Ascending aorta (tissue), 2 donors: ENCODE data around the gene CD300E. TPM values are rescaled to one million over a fixed set of nuclear protein-coding genes. Genes with fewer than 3 reads are reported as not detected.

Source experiments
- DNase-seq, 2 donors: peaks; one replicate each; pipeline ENCODE4 v3.0.0-alpha.2; 2019; ENCODE audit warnings: low spot score in 2 of 2
- H3K27ac ChIP-seq, 2 donors: fragments of 200-600 bp; sonication (generic); one replicate each; pipeline ENCODE4 v1.5.1; 2016 to 2017; ENCODE audit warnings: mild to moderate bottlenecking in 1 of 2
- H3K27me3 ChIP-seq: fragments of 200-600 bp; sonication (generic); one replicate; pipeline ENCODE4 v1.5.1; 2017
- H3K36me3 ChIP-seq, 2 donors: fragments of 200-600 bp; sonication (generic); one replicate each; pipeline ENCODE4 v1.5.1; 2016
- H3K4me1 ChIP-seq, 2 donors: fragments of 200-600 bp; sonication (generic); one replicate each; pipeline ENCODE4 v1.5.1; 2016 to 2017; ENCODE audit warnings: mild to moderate bottlenecking in 1 of 2
- H3K4me3 ChIP-seq, 2 donors: fragments of 200-600 bp; sonication (generic); one replicate each; pipeline ENCODE4 v1.5.1; 2016 to 2017; ENCODE audit warnings: mild to moderate bottlenecking in 1 of 2
- H3K9me3 ChIP-seq, 2 donors: fragments of 200-600 bp; sonication (generic); one replicate each; pipeline ENCODE4 v1.5.1; 2016
- CTCF ChIP-seq, 3 experiments: fragments of 200-600 bp in 2 of 3; fragments of 450-650 bp in 1 of 3; sonication (generic) in 2 of 3; IDR thresholded peaks; one replicate each; pipeline ENCODE4 v1.5.1; 2016 to 2019; ENCODE audit warnings: antibody characterized with exemption in 3 of 3, mild to moderate bottlenecking in 1 of 3, moderate library complexity in 1 of 3
- intact Hi-C: fragments of 100-400 bp; cut with DNase I; formaldehyde crosslinking; loops from one replicate; pipeline ENCODE4 v1.15.1; 2023
- total RNA-seq: library from RNA; depleted of rRNA; stranded (reverse); fragments of >200 nt; gene quantifications from one replicate; pipeline ENCODE4 v1.1.0, GENCODE V29; 2016

Gene CD300E
- total RNA-seq, 1 donor from 2014 or later: 0.21 TPM

- Histone ChIP-seq H3K27me3 (no peaks in the 10 kb centered on the region), H3K9me3 (no peaks in the 10 kb centered on the region), H3K27ac (no peak overlapping the region), H3K4me3 (no peak overlapping the region), H3K36me3 (no peaks in the 10 kb centered on the region), H3K4me1 (no peaks in the 10 kb centered on the region)
- no peak for DNase-seq
- no peak for TF ChIP-seq CTCF (IDR thresholded peaks at IDR 0.05)
- intact Hi-C loops: no loop called here
Measured at GRCh38 chr17:74598346-74599022, 25.1 kb downstream of the CD300E start.

- intact Hi-C loops: no loop called here
- Histone ChIP-seq H3K36me3 (no peaks in the 10 kb centered on the region), H3K27ac (no peak overlapping the region), H3K4me3 (no peak overlapping the region), H3K4me1 (no peaks in the 10 kb centered on the region), H3K9me3 (no peaks in the 10 kb centered on the region), H3K27me3 (no peaks in the 10 kb centered on the region)
- DNase-seq: no peak
- TF ChIP-seq CTCF (IDR thresholded peaks at IDR 0.05): no peak
Measured at GRCh38 chr17:74597069-74597790, 26.3 kb downstream of the CD300E start.

DNA sequence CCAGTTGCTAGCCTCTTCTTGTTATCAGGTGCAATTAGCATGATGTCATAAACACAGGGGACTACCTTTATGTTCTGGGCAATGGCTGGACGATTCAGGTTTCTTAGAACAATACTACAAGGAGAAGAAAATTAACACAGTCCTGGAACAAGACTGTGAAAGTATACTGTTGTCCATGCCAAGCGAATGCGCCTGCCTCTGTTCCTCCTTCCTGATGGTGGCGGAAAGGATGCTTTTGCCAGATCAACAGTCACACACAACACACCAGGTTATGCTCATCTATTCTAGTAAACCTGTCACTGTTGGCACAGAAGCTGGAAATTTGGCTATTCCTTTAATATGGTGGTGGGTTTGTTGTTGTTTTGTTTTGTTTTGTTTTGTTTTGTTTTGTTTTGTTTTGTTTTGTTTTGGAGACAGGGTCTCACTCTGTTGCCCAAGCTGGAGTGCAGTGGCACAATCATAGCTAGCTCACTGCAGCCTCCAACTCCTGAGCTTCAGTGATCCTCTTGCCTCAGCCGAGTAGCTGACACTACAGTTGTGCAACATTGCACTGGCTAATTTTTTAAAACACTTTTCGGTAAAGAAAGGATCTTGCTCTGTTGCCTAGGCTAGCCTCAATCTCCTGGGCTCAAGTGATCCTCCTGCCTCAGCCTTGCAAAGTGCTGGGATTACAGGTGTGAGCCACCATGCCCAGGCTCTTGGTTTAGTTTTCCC, 28.3 kb downstream of the CD300E start:
- H3K4me1 ChIP-seq: no peaks in the 10 kb centered on the region
- intact Hi-C loops: no loop called here
- H3K27me3 ChIP-seq: no peaks in the 10 kb centered on the region
- H3K36me3 ChIP-seq: no peaks in the 10 kb centered on the region
- no peak overlapping the region for H3K27ac ChIP-seq
- no peak overlapping the region for H3K4me3 ChIP-seq
- TF ChIP-seq CTCF (IDR thresholded peaks at IDR 0.05): no peak
- H3K9me3 ChIP-seq: no peaks in the 10 kb centered on the region
- DNase-seq: no peak

DNA sequence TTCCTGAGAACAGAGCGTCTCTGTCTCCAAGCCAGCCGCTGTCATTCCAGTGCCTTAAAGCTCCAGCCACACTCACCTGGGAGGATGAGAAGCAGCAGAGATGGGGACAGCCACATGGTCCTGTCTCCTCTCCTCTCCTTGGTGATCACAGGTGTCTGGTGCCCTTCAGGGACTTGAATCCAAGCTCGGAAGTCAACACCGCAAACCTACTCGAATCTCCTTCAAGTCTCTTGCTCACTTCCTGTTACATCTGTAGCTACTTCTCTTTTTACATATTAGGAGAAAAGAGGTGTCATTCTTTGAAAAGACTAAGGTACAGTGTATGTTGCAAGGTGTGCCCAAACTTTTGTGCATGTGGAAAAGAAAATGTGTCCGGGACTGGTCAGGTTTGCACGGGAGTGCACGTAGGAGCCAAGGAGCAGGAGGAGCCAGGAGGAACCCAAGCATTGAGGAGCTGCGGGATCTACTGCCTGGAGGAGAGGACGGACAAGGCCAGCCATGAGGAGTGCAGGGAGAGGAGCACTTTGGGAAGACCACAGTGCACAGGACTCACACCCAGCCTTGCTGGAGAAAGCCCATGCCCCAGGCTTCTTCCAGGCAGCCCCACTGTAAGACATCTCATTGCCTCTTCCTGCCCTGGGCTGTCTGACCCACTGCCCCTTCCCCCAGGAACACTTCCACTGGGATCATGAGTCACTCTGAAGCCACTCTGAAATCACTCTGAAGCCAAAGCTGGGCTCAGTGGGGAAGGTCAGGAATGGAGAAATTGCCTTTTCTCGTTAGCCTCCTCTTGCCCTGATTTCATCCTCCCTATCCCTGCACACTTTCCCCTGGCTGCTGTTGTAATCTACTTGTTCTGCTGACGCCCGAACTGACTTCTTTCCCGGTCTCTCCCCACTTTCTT, 31.2 kb downstream of the CD300E start, which contains the start of gene CD300LD:
Gene CD300LD, minus strand, starts transcription at position 197 of the 904 bp plus-strand sequence. Its CDS starts 81 bp downstream, at position 116.
- intact Hi-C loops: no loop called here
- Histone ChIP-seq H3K4me3 (no peak within 1 kb of the TSS), H3K4me1 (no peaks in the 10 kb centered on the region), H3K27me3 (no peaks in the 10 kb centered on the region), H3K36me3 (no peaks in the 10 kb centered on the region), H3K9me3 (no peaks in the 10 kb centered on the region), H3K27ac (no peak within 1 kb of the TSS)
- no peak for TF ChIP-seq CTCF (IDR thresholded peaks at IDR 0.05)
- DNase-seq: no peak

DNA sequence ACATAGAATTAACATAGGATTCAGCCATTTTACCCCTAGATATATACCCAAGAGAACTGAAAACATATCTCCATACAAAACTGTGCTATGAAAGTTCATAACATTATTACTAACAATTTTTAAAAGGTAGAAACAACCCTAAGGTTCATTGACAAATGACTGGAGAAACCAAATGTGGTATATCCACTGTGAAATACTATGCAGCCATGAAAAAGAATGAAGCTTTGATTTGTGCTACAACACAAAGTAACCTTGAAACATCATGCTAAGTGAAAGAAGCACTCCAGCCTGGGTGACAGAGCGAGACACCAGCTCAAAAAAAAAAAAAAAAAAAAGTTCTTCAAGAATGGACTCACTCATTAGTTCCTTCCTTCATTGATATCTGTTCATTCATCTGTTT, 32.0 kb downstream of the CD300E start:
- intact Hi-C loops: no loop called here

More for the DNA sequence above, 32.0 kb downstream of the CD300E start:
- Histone ChIP-seq H3K36me3 (no peaks in the 10 kb centered on the region), H3K27me3 (no peaks in the 10 kb centered on the region), H3K4me3 (no peak overlapping the region), H3K27ac (no peak overlapping the region), H3K9me3 (no peaks in the 10 kb centered on the region), H3K4me1 (no peaks in the 10 kb centered on the region)
- no peak for TF ChIP-seq CTCF (IDR thresholded peaks at IDR 0.05)
- no peak for DNase-seq
